Neuronal stem cell (in vitro differentiated cells): Measurements from ENCODE around the gene CCL7.

Experiments
- DNase-seq: peaks from one replicate; pipeline ENCODE4 v3.0.0-alpha.2; 2013; ENCODE audit warnings: low spot score
- H2AFZ ChIP-seq: one replicate; pipeline ENCODE4 v1.6.1; 2013; ENCODE audit warnings: mild to moderate bottlenecking, low read length, inconsistent platforms
- H2AK5ac ChIP-seq: 2 replicates; pipeline ENCODE4 v1.6.1; 2013; ENCODE audit warnings: low read depth, mild to moderate bottlenecking, inconsistent platforms, low read length, moderate library complexity, mixed read lengths
- H2BK120ac ChIP-seq: 2 replicates; pipeline ENCODE4 v1.6.1; 2013; ENCODE audit warnings: low read depth, mild to moderate bottlenecking, inconsistent platforms, low read length, moderate library complexity, mixed read lengths
- H2BK12ac ChIP-seq: one replicate; pipeline ENCODE4 v1.6.1; 2013; ENCODE audit warnings: low read length, inconsistent platforms
- H2BK15ac ChIP-seq: 2 replicates; pipeline ENCODE4 v1.6.1; 2013; ENCODE audit warnings: mild to moderate bottlenecking, low read length, inconsistent platforms, mixed read lengths
- H2BK5ac ChIP-seq: one replicate; pipeline ENCODE4 v1.6.1; 2013; ENCODE audit warnings: inconsistent platforms, mild to moderate bottlenecking, low read length, moderate library complexity
- H3K14ac ChIP-seq: one replicate; pipeline ENCODE4 v1.6.1; 2013; ENCODE audit warnings: low read length, inconsistent platforms
- H3K18ac ChIP-seq: 2 replicates; pipeline ENCODE4 v1.6.1; 2013; ENCODE audit warnings: low read length, inconsistent platforms
- H3K23ac ChIP-seq: 2 replicates; pipeline ENCODE4 v1.6.1; 2013; ENCODE audit warnings: low read depth, mild to moderate bottlenecking, mixed read lengths, low read length, inconsistent platforms; ENCODE audit not compliant: poor library complexity
- H3K27ac ChIP-seq: replicated peaks from 3 replicates; pipeline ENCODE4 v1.5.1; 2013; ENCODE audit warnings: low read length, inconsistent platforms
- H3K27me3 ChIP-seq, 3 experiments: 2 replicates each; pipeline ENCODE4 v1.6.1; 2013; ENCODE audit warnings: low read length in 3 of 3, mild to moderate bottlenecking in 2 of 3, inconsistent platforms in 1 of 3, low read depth in 1 of 3, mixed read lengths in 1 of 3, moderate library complexity in 1 of 3; ENCODE audit not compliant: control insufficient read depth in 3 of 3, insufficient read depth in 3 of 3
- H3K36me3 ChIP-seq, 2 donors: replicated peaks in 1 of 2; 2 replicates each; pipeline ENCODE4 v1.6.1; 2013; ENCODE audit warnings: low read length in 2 of 2; ENCODE audit not compliant: control insufficient read depth in 2 of 2, insufficient read depth in 2 of 2
- H3K4ac ChIP-seq: 2 replicates; pipeline ENCODE4 v1.6.1; 2013; ENCODE audit warnings: inconsistent platforms, mild to moderate bottlenecking, low read length, moderate library complexity
- H3K4me1 ChIP-seq, 2 donors: 1 replicate in 1 of 2; 2 replicates in 1 of 2; pipeline ENCODE4 v1.6.1; 2013; ENCODE audit warnings: low read length in 2 of 2, low read depth in 1 of 2; ENCODE audit not compliant: control insufficient read depth in 2 of 2, insufficient read depth in 1 of 2
- H3K4me2 ChIP-seq: one replicate; pipeline ENCODE4 v1.6.1; 2013; ENCODE audit warnings: mild to moderate bottlenecking, low read length, inconsistent platforms; ENCODE audit not compliant: insufficient read depth, poor library complexity, severe bottlenecking
- H3K4me3 ChIP-seq, 2 donors: 2 replicates each; pipeline ENCODE4 v1.5.1; 2013; ENCODE audit warnings: low read length in 2 of 2, mild to moderate bottlenecking in 2 of 2, inconsistent platforms in 1 of 2, moderate library complexity in 1 of 2
- H3K79me1 ChIP-seq: one replicate; pipeline ENCODE4 v1.6.1; 2013; ENCODE audit warnings: low read depth, mild to moderate bottlenecking, inconsistent platforms, low read length, moderate library complexity
- H3K9ac ChIP-seq: one replicate; pipeline ENCODE4 v1.6.1; 2013; ENCODE audit warnings: mild to moderate bottlenecking, low read depth, low read length, inconsistent platforms; ENCODE audit not compliant: poor library complexity
- H3K9me3 ChIP-seq, 2 donors: replicated peaks in 1 of 2; 2 replicates each; pipeline versions ENCODE3 to v1.6.1; 2013; ENCODE audit warnings: low read length in 2 of 2, mild to moderate bottlenecking in 2 of 2, inconsistent platforms in 1 of 2, low read depth in 1 of 2, mixed read lengths in 1 of 2, moderate library complexity in 1 of 2; ENCODE audit not compliant: control insufficient read depth in 2 of 2, insufficient read depth in 1 of 2
- H4K8ac ChIP-seq: one replicate; pipeline ENCODE4 v1.6.1; 2013; ENCODE audit warnings: low read depth, mild to moderate bottlenecking, inconsistent platforms, low read length, moderate library complexity
- H4K91ac ChIP-seq: one replicate; pipeline ENCODE4 v1.6.1; 2013; ENCODE audit warnings: low read length, low read depth, mild to moderate bottlenecking, inconsistent platforms; ENCODE audit not compliant: poor library complexity
- WGBS, 2 donors: extraction: QIAGEN DNeasy Blood & Tissue Kit; methylation state at CpG; one replicate each; pipeline ENCODE4 v1.1.7; 2013; ENCODE audit warnings: missing lambda C conversion rate in 2 of 2, mixed read lengths in 1 of 2; ENCODE audit not compliant: insufficient read length in 2 of 2, insufficient replicate concordance in 1 of 2; ENCODE audit errors: extremely low coverage in 2 of 2; 5-methylcytosine and 5-hydroxymethylcytosine counted together

CCL7 gene

GRCh38 chr17:34318474-34318873 is 48.5 kb downstream of the CCL7 start:
- Histone ChIP-seq H4K91ac (no peak overlapping the region), H2BK12ac (no peak overlapping the region), H4K8ac (no peak overlapping the region), H3K27ac (no peak overlapping the region), H3K4ac (no peak overlapping the region), H3K9ac (no peak overlapping the region), H3K4me2 (no peak overlapping the region), H2BK120ac (no peak overlapping the region), H2AFZ (no peak overlapping the region), H3K4me3 (no peak overlapping the region), H2BK15ac (no peak overlapping the region), H3K27me3 (no peaks in the 10 kb centered on the region), H3K9me3 (no peaks in the 10 kb centered on the region), H3K18ac (no peak overlapping the region), H3K79me1 (no peaks in the 10 kb centered on the region), H3K4me1 (peaks cover 0 to 2% of the 10 kb centered on the region in 2 donors), H3K23ac (no peak overlapping the region), H2AK5ac (no peak overlapping the region), H2BK5ac (no peak overlapping the region), H3K36me3 (no peaks in the 10 kb centered on the region), H3K14ac (no peak overlapping the region)
- DNase-seq, result no peak
- WGBS, 2 donors, result no CpG with 5 or more reads among the region's 3 CpGs

- Histone ChIP-seq H3K23ac (no peak within 1 kb of the TSS), H3K27ac (no peak within 1 kb of the TSS), H3K36me3 (no peaks in the 10 kb centered on the region), H3K18ac (no peak within 1 kb of the TSS), H3K9ac (no peak within 1 kb of the TSS), H2AK5ac (no peak within 1 kb of the TSS), H3K4ac (no peak within 1 kb of the TSS), H3K27me3 (no peaks in the 10 kb centered on the region), H3K4me3 (no peak within 1 kb of the TSS), H3K9me3 (no peaks in the 10 kb centered on the region), H2BK120ac (no peak within 1 kb of the TSS), H2BK15ac (no peak within 1 kb of the TSS), H2BK12ac (no peak within 1 kb of the TSS), H2BK5ac (no peak within 1 kb of the TSS), H4K91ac (no peak within 1 kb of the TSS), H4K8ac (no peak within 1 kb of the TSS), H3K4me2 (no peak within 1 kb of the TSS), H3K79me1 (no peaks in the 10 kb centered on the region), H3K4me1 (peaks cover 0 to 2% of the 10 kb centered on the region in 2 donors), H3K14ac (no peak within 1 kb of the TSS), H2AFZ (no peak within 1 kb of the TSS)
- no peak for DNase-seq
- WGBS, 2 donors, result no CpG with 5 or more reads among the region's 2 CpGs
Observed at GRCh38 chr17:34319039-34319483, 49.0 kb downstream of the CCL7 start, which contains the start of gene CCL8. Gene CCL8 (plus strand): TSS chr17:34319435. CDS start chr17:34319502, 67 bp downstream.
